Body of pancreas (tissue), 4 donors: ENCODE data around the gene BOC. TPM values are rescaled to one million over a fixed set of nuclear protein-coding genes. Genes with fewer than 3 reads are reported as not detected.
A peak's percentile ranks its signal among the peaks of the same experiment; 100 is the strongest.

Source experiments
- ATAC-seq: fragments of 150-250 bp; one replicate; pipeline ENCODE4 v1.9.1; 2016
- DNase-seq, 4 donors: peaks; one replicate each; pipeline ENCODE4 v3.0.0-alpha.2; 2019
- H3K27ac ChIP-seq, 4 donors: fragments of 200-600 bp; sonication (generic); 1 replicate in 3 of 4; 2 replicates in 1 of 4; pipeline versions ENCODE4 v1.5.1 to v1.6.1; 2016 to 2019; ENCODE audit warnings: mild to moderate bottlenecking in 1 of 4, mixed read lengths in 1 of 4, moderate library complexity in 1 of 4
- H3K27me3 ChIP-seq, 2 donors: fragments of 200-600 bp; sonication (generic); one replicate each; pipeline ENCODE4 v1.6.0; 2016; ENCODE audit warnings: mild to moderate bottlenecking in 1 of 2
- H3K36me3 ChIP-seq, 2 donors: fragments of 200-600 bp; sonication (generic); replicated peaks in 1 of 2; 2 replicates each; pipeline ENCODE4 v1.5.1; 2016; ENCODE audit warnings: low read depth in 2 of 2; ENCODE audit not compliant: insufficient read depth in 1 of 2
- H3K4me1 ChIP-seq: fragments of 200-600 bp; sonication (generic); one replicate; pipeline ENCODE4 v1.6.0; 2016
- H3K4me3 ChIP-seq, 2 donors: fragments of 200-600 bp; sonication (generic); 1 replicate in 1 of 2; 2 replicates in 1 of 2; pipeline ENCODE4 v1.5.1; 2016 to 2019
- H3K9me3 ChIP-seq, 3 donors: fragments of 200-600 bp; sonication (generic); 1 replicate in 2 of 3; 2 replicates in 1 of 3; pipeline ENCODE4 v1.5.1; 2016
- POLR2A ChIP-seq, 3 donors: fragments of 450-650 bp; IDR thresholded peaks; one replicate each; pipeline ENCODE4 v1.6.1; 2016; ENCODE audit warnings: antibody characterized with exemption in 3 of 3, mild to moderate bottlenecking in 2 of 3
- WGBS, 2 donors: methylation state at CpG; one replicate each; pipeline ENCODE4 v1.1.5; 2017; 5-methylcytosine and 5-hydroxymethylcytosine counted together
- intact Hi-C: fragments of 100-400 bp; cut with DNase I; formaldehyde crosslinking; loops from one replicate; pipeline ENCODE4 v1.15.1; 2023
- total RNA-seq, 2 donors: library from RNA; depleted of rRNA; stranded (reverse); fragments of >200 nt; gene quantifications; one replicate each; pipeline ENCODE4 v1.1.0, GENCODE V29; 2016
- TF ChIP-seq, protein P1 (sequence below), 7 experiments: fragments of 450-650 bp in 4 of 7; fragments of 200-600 bp in 3 of 7; sonication (generic) in 3 of 7; IDR thresholded peaks; one replicate each; pipeline ENCODE4 v1.5.1; 2016 to 2019; ENCODE audit warnings: antibody characterized with exemption in 7 of 7

Gene BOC
- total RNA-seq, 2 donors from 2014 or later: 22.7 to 29.6 TPM

DNA sequence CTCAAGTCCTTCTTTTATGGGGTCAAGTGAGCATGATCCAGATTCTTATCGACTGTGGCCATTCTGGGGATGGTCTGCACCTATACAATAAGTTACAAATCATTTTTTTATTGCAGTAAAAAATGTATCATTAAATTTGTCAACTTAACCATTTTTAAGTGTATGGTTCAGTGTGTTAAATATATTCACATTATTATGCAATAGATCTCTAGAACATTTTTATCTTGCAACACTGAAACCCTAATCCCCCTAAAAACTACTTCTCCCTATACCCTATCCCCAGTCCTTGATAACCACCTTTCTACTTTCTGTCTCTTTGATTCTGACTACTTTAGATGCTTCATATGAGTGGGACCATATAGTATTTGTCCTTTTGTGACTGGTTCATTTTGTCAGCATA lies 10.4 kb upstream of the BOC start:
- TF ChIP-seq POLR2A (IDR thresholded peaks at IDR 0.05): no peak
- TF ChIP-seq, protein P1, sequence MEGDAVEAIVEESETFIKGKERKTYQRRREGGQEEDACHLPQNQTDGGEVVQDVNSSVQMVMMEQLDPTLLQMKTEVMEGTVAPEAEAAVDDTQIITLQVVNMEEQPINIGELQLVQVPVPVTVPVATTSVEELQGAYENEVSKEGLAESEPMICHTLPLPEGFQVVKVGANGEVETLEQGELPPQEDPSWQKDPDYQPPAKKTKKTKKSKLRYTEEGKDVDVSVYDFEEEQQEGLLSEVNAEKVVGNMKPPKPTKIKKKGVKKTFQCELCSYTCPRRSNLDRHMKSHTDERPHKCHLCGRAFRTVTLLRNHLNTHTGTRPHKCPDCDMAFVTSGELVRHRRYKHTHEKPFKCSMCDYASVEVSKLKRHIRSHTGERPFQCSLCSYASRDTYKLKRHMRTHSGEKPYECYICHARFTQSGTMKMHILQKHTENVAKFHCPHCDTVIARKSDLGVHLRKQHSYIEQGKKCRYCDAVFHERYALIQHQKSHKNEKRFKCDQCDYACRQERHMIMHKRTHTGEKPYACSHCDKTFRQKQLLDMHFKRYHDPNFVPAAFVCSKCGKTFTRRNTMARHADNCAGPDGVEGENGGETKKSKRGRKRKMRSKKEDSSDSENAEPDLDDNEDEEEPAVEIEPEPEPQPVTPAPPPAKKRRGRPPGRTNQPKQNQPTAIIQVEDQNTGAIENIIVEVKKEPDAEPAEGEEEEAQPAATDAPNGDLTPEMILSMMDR (IDR thresholded peaks at IDR 0.05): no peak
- WGBS, 2 donors: 38 to 46% methylated on average over 1 of the region's 1 CpG
- H3K4me3 ChIP-seq: no peak overlapping the region
- H3K4me1 ChIP-seq: no peaks in the 10 kb centered on the region
- ATAC-seq: no peak
- H3K27me3 ChIP-seq: no peaks in the 10 kb centered on the region
- DNase-seq: no peak
- intact Hi-C loops: no loop called here
- H3K27ac ChIP-seq: no peak overlapping the region
- H3K9me3 ChIP-seq: no peaks in the 10 kb centered on the region
- H3K36me3 ChIP-seq: no peaks in the 10 kb centered on the region

DNA sequence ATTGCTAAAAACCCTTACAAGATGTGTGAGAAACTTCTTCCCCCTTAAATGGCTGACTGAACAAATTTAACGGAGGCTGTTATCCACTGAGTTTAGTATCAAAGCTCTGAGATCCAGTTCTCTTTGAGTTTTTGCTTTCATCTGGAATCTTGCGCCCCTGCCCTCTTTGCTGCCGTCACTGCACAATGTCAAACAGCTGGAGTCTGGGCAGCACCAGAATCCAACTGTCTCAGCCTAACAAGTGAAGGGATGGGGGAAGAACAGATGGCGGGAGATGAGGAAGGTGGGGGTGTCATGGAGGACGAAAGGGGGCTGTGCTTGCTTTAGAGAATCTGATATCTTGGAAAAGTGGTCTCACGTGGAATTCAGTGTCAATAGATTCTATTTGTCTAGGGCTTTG lies 7.0 kb upstream of the BOC start:
- no peaks in the 10 kb centered on the region for H3K9me3 ChIP-seq
- no peaks in the 10 kb centered on the region for H3K27me3 ChIP-seq
- intact Hi-C loops: no loop called here
- 59 to 72% methylated on average over 6 of the region's 6 CpGs for WGBS, 2 donors
- DNase-seq (no peak), ATAC-seq (no peak)
- H3K4me3 ChIP-seq: no peak overlapping the region
- TF ChIP-seq, protein P1 (IDR thresholded peaks at IDR 0.05): no peak
- H3K4me1 ChIP-seq: no peaks in the 10 kb centered on the region
- H3K27ac ChIP-seq: no peak overlapping the region
- H3K36me3 ChIP-seq: no peaks in the 10 kb centered on the region

DNA sequence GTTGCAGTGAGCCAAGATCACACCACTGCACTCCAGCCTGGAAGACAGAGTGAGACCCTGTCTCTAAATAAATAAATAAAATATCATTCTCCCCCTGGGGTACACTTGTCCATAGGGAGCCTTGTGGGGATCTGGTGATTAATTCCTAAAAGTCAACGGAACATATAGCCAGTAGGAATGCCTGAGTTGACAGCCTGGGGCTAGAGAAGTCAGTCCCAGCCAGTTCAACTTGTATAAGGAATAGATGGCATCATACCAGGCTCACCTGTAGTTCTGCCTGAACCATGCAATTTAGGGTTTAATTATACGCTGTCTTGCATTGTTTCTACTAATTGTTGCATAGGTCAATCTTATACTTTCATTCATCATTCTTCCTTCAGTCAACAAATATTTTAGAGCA lies 5.9 kb upstream of the BOC start:
- H3K27me3 ChIP-seq: no peaks in the 10 kb centered on the region
- no peak for DNase-seq
- peaks cover 3% of the 10 kb centered on the region for H3K4me1 ChIP-seq
- WGBS, 2 donors: 85 to 86% methylated on average over 2 of the region's 2 CpGs
- no peak for ATAC-seq
- no peaks in the 10 kb centered on the region for H3K36me3 ChIP-seq
- H3K27ac ChIP-seq: no peak overlapping the region
- TF ChIP-seq, protein P1 (IDR thresholded peaks at IDR 0.05): no peak
- TF ChIP-seq POLR2A (IDR thresholded peaks at IDR 0.05): no peak
- no peak overlapping the region for H3K4me3 ChIP-seq
- no peaks in the 10 kb centered on the region for H3K9me3 ChIP-seq
- intact Hi-C loops: no loop called here

DNA sequence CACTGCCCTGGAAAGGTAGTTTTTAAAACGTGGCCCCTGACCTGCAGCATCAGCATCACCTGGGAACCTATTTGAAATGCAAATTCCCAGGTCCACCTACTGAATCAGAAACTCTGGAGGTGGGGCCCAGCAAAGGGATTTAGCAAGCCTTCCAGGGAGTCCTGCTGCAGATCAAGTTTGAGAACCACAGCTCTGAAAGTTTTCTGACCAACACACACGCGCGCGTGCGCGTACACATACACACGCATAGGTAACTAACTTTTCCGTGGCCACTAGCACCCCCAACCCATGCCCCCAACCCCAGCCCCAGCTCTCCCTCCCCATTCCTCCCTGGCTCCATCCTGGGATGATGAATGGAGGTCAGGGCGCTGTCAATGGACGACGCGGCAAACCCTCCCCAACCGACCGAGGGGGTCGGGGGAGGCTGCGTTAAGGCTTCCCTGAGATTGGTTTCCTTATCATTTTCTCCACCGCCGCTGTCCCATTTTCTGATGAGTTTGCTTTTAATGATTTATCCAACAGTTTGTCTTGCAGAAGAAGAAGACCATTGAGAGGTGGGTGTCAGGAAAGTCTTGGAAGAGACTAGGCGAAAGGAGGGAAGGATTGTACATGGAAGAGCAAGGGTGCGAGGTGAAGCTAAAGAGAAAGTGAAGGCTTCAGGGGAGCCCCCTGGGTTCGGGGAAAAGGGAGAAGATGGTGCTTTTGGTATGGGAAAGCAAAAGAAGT lies 590 bp upstream of the BOC start:
- H3K27me3 ChIP-seq: no peaks in the 10 kb centered on the region
- H3K36me3 ChIP-seq: no peaks in the 10 kb centered on the region
- DNase-seq: peak in 3 of 4 donors; percentile 25 to 48 (median 39)
- H3K4me1 ChIP-seq: peaks cover 21% of the 10 kb centered on the region
- intact Hi-C loops: no loop called here
- peak overlapping the region; percentile 70 for H3K4me3 ChIP-seq
- WGBS, 2 donors: 20 to 24% methylated on average over 22 of the region's 22 CpGs
- H3K27ac ChIP-seq: peak overlapping the region; percentile 65 to 83 (median 76)
- TF ChIP-seq, protein P1 (IDR thresholded peaks at IDR 0.05): no peak
- no peak for TF ChIP-seq POLR2A (IDR thresholded peaks at IDR 0.05)
- no peaks in the 10 kb centered on the region for H3K9me3 ChIP-seq
- ATAC-seq: peak; percentile 5
